Fibroblast of lung (primary cell): ENCODE results near the gene ZBTB4.

Experiments used
- CTCF ChIP-seq, 2 donors: IDR thresholded peaks in 1 of 2; conservative IDR thresholded peaks in 1 of 2; 1 replicate in 1 of 2; 2 replicates in 1 of 2; pipeline ENCODE4 v1.5.1; 2011 to 2012; ENCODE audit warnings: low read length in 2 of 2, control low read depth in 1 of 2, inconsistent platforms in 1 of 2, low read depth in 1 of 2, mild to moderate bottlenecking in 1 of 2
- EZH2 ChIP-seq: IDR thresholded peaks from 2 replicates; pipeline ENCODE4 v1.5.1; 2012; ENCODE audit warnings: low read length, control low read depth, mild to moderate bottlenecking; ENCODE audit errors: missing control alignments

GRCh38 chr17:7483255-7484066, 4.0 kb upstream of the ZBTB4 start:
- TF ChIP-seq CTCF (conservative IDR thresholded peaks at IDR 0.05 in 1 of 2, IDR thresholded peaks at IDR 0.05 in 1 of 2; ENCODE audit: low read depth in 1 of 2, low read length in 2 of 2) (no peak), EZH2 (no peak)
